Putamen (tissue), 1 donor: ENCODE measurements around the gene ATP5MC2.
"Not testable (repeated sequence)": the region's sequence is repeated elsewhere in the genome, so short reads cannot be mapped to it uniquely, and the experiment has no call there.

Experiments
- DNase-seq: peaks from one replicate; pipeline ENCODE4 v3.0.0-alpha.2; 2016; ENCODE audit warnings: low spot score

Gene ATP5MC2

DNA sequence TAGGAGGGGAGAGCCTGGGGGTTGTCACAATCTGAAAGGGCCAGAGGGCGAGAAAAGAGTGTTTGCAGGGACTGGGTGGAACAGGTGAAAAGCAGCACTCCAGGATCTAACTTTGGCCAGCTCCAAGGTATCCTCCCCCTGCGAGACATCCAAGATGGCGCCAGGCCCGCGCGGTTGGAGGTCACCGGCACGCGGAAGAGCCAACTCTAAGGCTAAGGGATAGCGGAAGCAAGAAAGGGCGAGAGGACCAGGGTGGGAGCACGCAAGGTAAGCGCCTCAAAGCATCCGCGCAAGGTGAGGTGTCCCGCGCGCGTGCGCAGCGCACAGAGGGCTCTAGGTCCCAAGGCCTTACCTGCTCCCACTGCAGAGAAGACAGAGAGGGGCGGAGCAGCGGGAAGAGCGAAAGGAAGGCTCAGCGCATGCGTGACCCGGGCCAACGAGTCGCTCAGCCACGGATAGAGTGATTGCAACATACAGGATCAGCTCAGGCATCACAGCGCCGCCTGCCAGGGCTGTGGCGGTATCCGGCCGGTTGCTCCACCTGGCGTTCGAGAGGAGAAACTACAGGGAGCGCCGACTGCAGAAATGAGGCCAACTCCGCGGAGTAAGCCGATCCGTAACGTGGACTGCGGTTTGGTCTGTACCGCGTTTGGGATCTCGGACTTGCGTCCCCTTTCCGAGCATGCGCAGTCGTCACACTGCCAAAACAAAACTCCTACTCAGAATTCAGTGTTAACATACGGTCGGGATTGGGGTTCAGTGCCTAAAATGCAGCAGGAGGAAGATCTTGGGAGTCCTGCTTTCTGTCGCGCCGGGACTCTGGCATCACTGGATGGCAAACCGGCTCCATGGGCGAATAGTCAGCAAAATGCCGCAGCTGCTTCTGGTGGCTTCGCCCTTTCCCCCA lies at the start of gene ATP5MC2:
TSS of gene ATP5MC2 (minus strand) at position 383 of the 907 bp plus-strand sequence. CDS start 3,469 bp downstream, outside the sequence.
- peak; percentile 100 for DNase-seq

DNA sequence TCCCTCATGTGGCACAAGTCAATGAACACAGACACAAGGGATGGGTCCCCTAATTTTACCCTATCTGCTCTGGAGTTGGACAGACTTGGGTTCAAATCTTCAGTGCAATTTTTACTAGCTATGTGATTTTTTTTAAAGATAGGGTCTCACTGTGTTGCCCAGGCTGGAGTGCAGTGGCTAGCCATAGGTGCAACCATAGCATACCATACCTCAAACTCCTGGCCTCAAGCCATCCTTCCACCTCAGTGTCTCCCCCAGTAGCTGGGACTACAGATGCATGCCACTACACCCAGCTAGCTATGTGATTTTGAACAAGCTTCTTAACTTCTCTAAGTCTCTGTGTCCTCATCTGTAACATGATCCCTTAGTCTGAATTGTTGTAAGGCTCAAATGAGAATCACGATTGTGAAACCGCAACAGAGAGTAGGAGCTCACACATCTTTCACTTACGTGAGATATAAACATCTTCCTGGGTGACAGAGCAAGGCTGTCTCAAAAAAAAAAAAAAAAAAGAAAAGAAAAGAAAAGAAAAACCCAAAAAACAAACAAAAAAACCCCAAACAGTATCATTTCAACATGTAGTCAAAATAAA lies 46.7 kb upstream of the ATP5MC2 start:
- DNase-seq, result no peak

DNA sequence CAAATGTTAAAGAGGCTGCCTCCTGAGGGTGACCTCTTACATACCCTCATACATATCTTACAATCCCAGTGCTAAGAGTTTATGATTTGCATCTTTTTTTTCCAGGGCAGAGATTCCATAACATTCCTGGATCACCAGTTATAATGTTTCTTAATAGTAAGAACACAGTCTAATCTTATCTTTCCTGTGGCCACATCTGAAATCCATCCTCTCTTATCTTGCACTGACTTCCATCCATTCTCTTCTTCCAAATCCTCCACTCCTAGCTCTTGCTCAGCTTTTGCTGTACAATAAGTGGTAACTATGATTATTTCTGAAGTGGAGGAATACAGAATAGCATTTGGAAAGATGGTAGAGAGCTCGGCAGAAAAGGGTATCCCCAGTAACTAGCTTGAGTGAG lies 45.1 kb upstream of the ATP5MC2 start:
- DNase-seq, result no peak

DNA sequence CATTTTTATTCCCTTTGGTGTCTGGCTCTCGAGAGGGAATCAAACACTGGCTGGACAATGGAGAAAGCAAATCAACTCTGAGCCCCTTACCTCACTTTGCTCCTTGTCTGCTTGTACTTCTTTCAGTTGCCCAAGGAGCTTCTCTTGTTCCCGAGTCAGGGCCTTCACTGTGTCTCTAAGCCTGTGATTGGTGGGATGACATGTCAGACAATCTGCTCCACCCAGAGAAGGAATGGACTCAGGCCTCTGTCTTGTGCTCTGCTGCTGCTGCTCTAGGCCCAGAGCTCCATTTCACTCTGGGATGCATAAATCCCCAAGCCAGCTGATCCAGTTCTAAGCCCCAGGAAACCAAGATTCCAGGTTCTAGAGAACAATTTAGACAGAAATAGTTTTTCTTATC lies 43.8 kb upstream of the ATP5MC2 start:
- no peak for DNase-seq

DNA sequence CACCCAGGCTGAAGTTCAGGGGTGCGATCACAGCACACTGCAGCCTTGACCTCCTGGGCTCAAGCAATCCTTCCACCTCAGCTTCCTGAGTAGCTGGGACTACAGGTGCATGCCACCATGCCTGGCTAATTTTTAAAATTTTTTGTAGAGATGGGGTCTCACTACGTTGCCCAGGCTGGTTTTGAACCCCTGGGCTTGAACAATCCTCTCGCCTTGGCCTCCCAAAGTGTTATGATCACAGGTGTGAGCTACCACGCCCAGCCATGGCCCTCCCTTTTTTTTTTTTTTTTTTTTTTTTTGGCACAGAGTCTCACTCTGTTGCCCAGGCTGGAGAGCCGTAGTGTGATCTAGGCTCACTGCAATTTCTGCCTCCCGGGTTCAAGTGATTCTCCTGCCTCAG lies 42.7 kb upstream of the ATP5MC2 start:
- DNase-seq, result not testable (repeated sequence)

DNA sequence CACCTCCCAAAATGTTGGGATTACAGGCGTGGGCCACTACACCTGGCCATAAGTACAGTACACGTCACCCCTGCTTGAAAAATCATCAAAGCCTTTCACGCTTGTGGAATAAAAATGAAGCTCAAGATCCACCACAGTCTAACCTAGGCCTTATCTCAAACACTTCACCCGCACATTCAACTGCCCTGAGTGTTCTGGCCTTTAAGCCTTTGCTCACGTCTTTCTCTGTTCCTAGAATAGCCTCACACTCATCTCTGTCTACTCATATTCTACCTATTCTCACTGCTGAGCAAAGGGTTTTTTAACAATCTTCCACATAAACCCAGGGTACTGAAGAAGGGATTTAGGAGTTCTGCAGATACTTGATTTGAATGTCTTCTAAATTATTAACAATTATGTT lies 41.4 kb upstream of the ATP5MC2 start:
- DNase-seq, result no peak

DNA sequence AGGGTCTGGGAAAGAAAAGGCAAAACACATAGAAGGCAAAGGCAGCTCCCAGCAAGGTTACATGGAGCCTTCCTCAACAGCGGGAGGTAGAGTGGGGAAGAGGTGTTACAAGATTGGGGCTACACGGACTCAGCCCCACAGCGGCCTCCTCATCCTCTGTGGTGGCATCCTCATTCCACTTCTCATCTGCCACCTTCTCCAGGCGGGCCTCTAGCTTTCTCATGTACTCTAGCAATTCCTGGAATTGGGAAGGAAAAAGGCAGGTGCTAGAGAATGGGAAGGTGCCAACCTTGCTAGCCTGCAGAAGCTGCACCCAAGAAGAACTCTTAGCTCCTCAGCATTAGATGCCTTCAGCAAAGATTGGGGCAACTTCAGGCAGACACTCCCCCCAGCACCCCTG lies 38.1 kb upstream of the ATP5MC2 start:
- no peak for DNase-seq

DNA sequence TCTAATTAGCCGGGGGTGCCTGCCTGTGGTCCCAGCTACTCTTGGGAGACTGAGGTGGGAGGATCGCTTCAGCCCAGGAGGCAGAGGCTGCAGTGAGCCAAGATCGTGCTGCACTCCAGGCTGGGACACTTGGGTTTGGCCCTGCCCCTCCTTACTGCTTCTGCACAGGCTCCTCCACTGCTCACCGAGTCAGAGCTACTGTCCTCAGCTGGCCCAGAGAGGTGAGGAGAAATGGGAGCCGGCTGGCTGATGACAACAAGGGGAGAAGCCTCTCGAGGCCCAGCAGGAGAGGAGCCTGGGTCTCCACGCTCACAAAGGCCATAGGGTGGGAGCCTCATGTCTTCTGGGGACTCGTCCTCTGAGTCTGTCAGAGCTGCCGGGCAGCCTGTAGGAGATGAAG lies 37.6 kb upstream of the ATP5MC2 start:
- no peak for DNase-seq

DNA sequence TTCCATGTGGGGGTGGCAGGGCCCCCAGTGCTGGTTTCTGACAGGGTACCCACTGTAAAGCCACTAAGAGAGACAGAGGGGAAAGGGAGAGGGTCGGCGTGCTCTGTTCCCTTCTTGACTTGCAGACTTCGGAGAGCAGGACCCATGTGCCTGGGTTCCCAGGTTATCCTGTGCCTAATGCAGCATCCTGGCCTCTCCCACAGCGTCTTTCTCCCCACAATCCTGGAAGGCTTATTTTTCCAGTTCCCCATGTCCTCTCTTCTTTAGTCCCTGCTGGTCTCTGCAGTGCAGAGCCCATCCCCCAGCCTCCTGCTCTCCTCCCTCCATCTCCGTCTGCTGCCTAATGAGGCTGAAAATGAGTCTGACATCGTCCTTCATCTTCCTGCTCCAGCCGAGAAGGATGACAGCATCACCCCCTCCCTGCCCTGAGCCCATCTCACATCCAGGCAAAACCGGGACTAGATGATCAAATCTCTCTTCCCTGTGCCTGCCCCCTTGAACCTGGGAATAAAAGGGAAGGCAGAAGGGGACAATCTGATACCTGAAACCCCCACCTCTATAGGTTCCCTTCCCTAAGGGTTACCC lies 36.3 kb upstream of the ATP5MC2 start:
- no peak for DNase-seq

DNA sequence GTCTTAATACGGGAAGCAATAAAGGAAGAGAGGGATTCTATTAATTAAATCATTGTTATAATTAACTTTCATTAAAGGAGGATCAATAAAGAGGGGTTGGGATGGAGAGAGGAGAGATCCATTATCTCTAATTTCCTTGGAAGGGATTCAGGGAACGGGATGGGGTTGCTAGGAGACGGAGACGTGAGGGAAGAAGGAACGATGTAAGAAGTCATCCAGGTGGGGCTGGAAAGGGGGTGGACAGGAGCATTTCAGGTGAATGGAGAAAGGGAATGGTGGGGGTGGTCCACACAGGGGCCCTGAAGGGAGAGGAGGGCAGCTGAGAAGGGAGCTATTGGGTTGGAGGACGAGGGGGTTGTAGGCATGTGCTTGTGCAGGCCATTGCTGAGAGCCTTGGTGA lies 34.2 kb upstream of the ATP5MC2 start:
- DNase-seq, result peak; percentile 60

DNA sequence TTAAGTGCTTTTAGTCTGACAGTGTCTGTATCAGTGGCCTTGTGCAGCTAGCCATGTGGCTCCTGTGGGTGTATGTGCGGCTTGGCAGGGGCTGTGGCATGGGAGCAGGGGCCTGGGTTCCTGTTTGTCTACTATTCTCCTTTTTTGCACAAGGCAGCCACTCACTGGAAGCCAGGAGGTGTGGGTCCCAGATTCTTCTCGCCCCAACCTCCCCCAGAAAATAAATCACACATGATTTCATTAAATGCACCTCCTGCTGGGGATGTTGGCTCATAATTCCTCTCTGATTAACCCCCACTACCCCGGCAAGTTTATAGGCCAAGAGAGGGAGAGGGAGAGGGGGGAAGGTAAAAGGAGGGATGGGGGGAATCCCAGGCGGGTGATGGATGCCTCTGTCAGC lies 33.8 kb upstream of the ATP5MC2 start:
- peak; percentile 38 for DNase-seq

DNA sequence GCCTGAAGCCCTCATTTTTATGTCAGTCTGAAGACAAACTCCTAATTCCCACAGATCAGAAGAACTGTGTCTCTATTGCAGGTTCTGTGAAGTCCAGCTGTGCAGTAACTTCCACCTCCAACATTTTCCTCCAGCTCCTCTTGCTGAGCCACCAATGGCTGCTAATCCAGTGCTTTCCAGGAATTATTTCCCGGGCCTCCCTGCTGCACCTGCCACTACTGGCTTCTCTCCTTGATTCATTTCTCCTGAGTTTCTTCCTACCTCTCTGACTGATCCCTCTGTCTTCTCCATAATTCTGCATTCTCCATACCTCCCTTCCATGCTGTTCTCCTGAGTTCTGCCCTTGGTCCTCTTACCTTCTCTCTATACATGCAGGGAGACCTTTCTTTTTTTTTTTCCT lies 30.2 kb upstream of the ATP5MC2 start:
- DNase-seq, result no peak

DNA sequence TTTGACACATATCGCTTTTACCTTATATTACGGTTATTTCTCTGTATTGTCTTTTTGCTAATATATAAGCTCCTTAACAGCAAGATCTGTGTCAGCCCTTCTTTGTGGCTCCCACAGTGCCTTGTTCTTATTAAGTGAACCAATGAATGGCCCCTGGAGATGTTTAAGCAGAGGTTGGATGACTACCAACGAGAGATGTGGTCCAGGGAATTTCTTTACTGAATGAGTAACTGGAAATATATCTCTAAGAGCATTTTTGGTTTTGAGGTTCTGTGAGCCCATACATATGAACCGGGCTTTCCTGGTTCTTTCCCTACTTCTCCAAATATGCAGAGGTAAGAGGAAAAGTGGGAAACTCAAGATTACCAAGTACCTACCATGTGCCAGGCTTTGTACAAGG lies 27.9 kb upstream of the ATP5MC2 start:
- DNase-seq, result no peak

DNA sequence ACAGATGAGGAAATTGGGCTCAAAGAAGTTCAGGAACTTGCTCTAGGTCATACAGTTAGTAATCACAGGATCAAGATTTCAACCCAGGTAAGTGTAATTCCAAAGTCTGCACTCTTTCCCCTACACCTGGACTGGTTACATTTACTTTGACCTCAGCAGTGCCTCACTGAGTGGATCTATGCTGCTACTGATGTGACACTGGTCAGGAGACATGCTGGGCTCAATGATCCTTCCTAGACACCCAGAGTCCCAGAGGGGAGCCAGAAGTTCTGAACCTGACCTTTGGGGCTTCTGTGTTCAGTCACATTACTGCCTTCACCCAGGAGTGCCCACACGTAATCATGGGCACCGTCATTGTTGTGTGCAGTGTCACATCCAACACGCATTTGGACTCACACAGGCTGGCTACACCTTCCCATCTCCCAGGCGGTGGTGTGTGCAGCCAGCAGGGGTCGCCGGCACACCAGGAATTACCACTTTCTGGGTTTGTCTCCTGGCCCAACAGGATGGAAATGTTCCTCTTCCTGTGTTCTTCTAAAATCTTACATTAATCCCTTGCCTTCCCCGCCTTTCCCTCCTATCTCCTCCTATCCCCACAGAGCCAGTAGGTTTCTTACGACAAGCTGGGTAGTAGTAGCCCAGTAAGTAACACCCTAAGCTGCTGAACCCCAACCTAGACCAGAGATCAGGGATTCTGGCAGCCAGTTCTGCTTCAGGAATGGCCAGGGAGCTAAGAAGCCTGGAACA lies 25.8 kb upstream of the ATP5MC2 start:
- DNase-seq, result peak; percentile 69

DNA sequence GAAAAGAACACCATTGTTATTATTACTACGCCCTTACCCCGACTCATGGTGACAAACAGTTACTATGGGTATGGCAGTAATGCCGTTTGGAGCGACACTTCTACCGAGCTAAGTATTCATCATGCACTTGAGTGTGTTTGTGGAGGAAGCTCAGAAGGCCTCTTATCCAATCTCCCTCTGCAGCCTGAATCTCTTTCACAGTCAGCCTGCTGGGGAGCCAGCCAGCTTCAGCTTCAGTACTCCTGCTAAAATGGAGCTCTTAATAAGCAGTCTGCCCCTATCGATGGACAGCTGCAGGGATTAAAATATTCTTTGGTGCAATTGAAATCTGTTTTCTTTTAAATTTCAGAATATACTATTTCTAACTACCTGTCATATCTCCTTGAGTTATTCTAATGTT lies 24.7 kb upstream of the ATP5MC2 start:
- no peak for DNase-seq

DNA sequence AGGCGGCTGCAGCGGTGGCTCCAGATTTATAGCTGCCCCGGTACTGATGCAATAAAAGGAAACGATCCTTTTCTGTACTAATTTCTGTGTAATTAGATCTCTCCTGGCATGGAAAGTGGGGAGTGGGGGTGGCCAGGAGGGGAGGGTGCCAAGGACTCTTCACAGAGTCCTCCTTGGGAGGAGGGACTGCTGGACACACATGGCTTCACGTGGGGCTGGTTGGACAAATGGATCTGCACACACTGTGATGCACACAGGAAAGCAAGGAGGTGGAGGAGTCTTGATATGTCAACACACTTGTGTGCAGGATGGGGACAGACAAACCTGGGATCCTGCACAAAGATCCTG lies 23.8 kb upstream of the ATP5MC2 start:
- no peak for DNase-seq

DNA sequence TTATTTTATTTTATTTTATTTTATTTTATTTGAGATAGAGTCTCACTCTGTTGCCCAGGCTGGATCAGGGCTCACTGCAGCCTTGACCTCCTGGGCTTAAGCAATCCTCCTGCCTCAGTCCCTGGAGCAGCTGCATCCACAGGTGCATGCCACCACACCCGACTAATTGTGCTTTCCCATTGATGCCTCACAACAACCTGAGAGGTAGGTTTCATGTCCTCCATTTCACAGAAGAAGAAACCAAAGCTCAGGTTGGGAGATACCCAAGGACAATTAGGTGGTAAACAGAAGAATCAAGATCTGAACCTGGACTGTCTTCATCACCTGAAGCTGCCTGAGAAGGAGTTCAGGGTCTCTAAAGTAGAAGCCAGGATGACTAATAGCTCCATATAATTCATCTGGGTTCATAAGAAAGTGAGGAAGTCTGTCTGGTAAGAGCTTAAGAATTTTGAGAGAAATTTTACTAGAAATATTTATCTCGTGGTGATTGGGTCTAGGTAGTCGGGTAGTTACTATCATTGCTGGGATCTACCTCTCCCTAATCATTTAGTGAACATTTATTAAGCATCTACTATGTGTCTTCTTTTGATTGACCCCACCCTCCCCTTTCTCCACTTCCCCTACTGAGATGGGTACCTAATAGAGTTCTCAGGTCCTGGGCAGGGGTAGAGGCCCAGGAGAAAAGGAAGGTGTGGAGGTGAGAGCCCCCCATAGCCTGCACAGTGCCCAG lies 23.2 kb upstream of the ATP5MC2 start:
- no peak for DNase-seq

DNA sequence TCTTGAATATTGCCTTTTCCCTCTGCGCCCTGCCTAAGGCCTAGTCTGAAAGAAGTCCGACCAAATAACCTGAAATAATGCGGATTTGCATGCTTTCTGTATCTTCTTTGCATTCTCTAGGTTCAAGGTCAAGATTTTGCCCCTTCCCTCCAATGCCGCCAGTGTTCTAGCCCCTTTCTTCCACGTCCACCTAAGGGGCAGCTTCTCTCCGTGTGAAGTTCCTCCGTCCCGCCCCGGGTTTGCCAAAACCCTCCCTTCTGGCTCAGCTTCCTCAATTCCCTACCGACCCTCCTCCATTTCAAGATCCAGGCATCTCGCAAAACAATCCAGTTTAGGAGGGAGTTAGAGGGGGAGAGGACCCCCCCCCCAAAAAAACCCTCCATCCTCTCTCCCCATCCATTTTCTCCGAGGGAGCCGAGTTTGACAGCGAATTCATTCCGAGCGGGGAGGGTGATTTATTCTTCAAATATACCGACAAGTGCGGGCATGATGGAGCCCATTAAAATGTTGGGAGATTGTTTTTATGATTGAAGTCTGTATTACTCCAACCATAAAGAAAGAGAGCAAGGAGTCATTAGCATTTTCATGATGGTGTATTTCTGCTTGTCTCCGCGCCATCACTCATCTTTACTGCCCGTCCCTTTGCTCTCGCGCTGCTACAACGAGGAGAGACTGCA lies 20.9 kb upstream of the ATP5MC2 start:
- no peak for DNase-seq

DNA sequence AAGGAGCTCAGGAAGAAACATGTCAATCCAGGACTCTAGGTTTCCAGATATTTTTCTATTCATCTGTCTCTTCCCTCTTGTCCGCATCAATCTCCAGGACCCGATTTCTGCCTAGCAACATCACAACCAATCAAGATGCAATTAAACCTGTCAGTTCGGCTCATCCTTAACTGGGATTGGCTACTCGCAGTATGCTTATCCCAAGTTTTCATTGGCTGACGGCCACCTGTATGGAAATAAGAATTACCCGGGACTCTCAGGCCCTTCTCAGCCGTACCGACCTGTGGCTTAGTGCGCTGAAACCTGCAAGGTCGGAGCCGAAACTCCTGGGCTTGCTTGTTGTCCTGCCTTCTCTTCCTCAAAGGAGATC lies 20.4 kb upstream of the ATP5MC2 start:
- DNase-seq, result peak; percentile 91

DNA sequence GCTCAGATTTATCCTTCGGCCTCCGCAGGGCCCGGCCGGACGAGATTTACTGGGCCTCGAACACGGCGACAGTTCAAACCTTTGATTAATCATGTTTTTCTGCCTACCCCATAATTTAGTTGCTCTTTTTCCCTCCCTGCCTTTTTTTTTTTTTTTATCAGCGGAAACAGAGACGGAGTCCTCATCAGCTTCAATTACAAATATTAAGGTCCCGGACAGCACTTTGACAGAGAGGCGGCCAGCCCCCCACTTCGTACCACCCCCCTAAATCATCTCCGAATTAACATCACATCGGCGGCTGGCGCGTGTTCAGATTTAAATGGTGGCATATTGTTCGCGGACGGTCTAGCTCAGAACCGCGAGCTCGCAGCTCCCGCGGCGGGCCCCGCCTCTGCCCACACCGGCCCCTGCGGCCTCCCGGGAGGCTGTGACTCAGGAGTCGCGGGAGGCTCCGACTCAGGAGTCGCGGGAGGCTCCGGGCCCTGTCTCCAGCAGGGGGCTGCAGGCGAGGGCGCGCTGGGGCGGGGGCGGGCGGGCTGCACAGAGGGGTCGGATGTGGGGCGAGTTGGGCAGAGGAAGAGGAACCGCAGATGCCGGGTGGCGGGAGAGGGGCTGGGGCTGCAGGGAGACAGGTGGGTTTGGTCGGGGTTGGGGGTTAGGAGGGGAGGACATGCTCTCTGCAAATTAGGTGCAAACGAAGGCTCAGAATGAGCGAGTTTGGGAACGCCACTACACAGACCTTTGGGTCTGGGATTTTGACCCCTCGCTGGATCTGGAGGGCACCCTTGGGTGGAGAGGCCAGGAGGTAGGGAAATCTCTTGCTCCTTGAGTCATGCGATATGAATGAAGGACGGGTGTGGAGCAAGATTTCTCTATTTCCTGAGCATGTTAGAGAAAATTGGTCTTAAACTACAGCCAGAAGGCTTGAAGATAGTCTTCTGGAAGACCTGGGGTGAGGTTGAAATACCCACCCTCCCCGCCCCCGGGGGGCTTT lies 19.6 kb upstream of the ATP5MC2 start:
- no peak for DNase-seq
